Choroid plexus epithelial cell (primary cell): ENCODE measurements around the gene PXDC1.
"Not testable (repeated sequence)": the region's sequence is repeated elsewhere in the genome, so short reads cannot be mapped to it uniquely, and the experiment has no call there.

ENCODE experiments used
- DNase-seq: peaks from one replicate; pipeline ENCODE4 v3.0.0-alpha.2; 2010; ENCODE audit warnings: low read depth
- H3K4me3 ChIP-seq: 2 replicates; pipeline ENCODE4 v1.5.1; 2011; ENCODE audit warnings: low read depth, mild to moderate bottlenecking, control low read depth, low read length, moderate library complexity
- CTCF ChIP-seq: conservative IDR thresholded peaks from 2 replicates; pipeline ENCODE4 v1.5.1; 2011; ENCODE audit warnings: low read depth, mild to moderate bottlenecking, control low read depth, inconsistent platforms, low read length, moderate library complexity

PXDC1 gene

GRCh38 chr6:3693831-3694230 lies 57.7 kb downstream of the PXDC1 start:
- TF ChIP-seq CTCF: no peak
- H3K4me3 ChIP-seq: no peak overlapping the region
- DNase-seq: peak; percentile 23

GRCh38 chr6:3690506-3690905 lies 61.0 kb downstream of the PXDC1 start:
- TF ChIP-seq CTCF: no peak

DNA sequence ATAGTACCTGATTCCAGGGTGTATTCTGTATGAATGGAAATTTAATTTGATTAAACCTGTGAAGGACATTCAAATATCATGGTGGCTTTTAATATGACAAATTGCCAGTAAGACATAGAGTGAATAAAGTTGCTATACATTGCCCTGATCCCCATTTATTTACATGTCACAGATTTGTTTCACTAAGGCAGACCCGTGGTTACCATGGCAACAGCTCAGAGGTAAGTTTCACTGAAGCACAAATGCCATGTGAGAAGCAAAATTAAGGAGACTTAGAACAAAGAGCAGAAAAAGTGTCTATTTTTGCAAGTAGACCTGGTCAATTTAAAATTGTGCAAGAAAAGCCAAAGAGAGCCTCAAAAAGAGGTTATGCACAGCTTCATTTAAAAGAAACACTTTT lies 63.7 kb downstream of the PXDC1 start:
- DNase-seq: no peak
- TF ChIP-seq CTCF: no peak
- H3K4me3 ChIP-seq: no peak overlapping the region

More at GRCh38 chr6:3690506-3690905, 61.0 kb downstream of the PXDC1 start:
- no peak for DNase-seq
- no peak overlapping the region for H3K4me3 ChIP-seq

GRCh38 chr6:3683331-3683730 lies 68.2 kb downstream of the PXDC1 start:
- DNase-seq: no peak
- no peak for TF ChIP-seq CTCF
- no peak overlapping the region for H3K4me3 ChIP-seq

GRCh38 chr6:3678946-3679345 lies 72.6 kb downstream of the PXDC1 start:
- no peak for DNase-seq

DNA sequence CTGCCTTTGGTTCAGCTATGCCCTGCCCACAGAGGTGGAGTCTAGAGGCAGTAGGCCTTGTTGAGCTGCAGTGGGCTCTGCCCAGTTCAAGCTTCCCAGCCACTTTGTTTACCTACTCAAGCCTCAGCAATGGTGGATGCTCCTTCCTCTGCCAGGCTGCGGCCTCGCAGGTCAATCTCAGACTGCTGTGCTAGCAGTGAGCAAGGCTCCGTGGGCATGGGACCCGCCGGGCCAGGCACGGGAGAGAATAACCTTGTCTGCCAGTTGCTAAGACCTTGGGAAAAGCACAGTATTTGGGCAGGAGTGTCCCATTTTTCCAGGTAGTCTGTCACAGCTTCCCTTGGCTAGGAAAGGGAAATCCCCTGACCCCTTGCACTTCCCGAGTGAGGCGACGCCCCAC lies 73.8 kb downstream of the PXDC1 start:
- DNase-seq, H3K4me3 ChIP-seq: not testable (repeated sequence)

More at GRCh38 chr6:3678946-3679345, 72.6 kb downstream of the PXDC1 start:
- TF ChIP-seq CTCF: no peak
- H3K4me3 ChIP-seq: no peak overlapping the region

GRCh38 chr6:3677351-3677750 lies 74.2 kb downstream of the PXDC1 start:
- H3K4me3 ChIP-seq, DNase-seq: not testable (repeated sequence)
